Upper lobe of left lung (tissue), 6 donors: ENCODE data around the gene GBP4. TPM values are rescaled to one million over a fixed set of nuclear protein-coding genes. Genes with fewer than 3 reads are reported as not detected.
A peak's percentile ranks its signal among the peaks of the same experiment; 100 is the strongest.

Source experiments
- ATAC-seq, 2 donors: fragments of 200-7000 bp; cut with Tn5 transposase; one replicate each; pipeline ENCODE4 v1.9.1; 2022; ENCODE audit warnings: mild to moderate bottlenecking in 2 of 2, moderate library complexity in 2 of 2; ENCODE audit not compliant: low FRiP score in 2 of 2
- DNase-seq, 2 donors: peaks; one replicate each; pipeline ENCODE4 v3.0.0-alpha.2; 2019 to 2020
- H3K27ac ChIP-seq, 4 donors: fragments of 200-600 bp; sonication (generic); one replicate each; pipeline ENCODE4 v1.5.1; 2016 to 2019
- H3K27me3 ChIP-seq, 4 donors: fragments of 200-600 bp; sonication (generic); one replicate each; pipeline ENCODE4 v1.5.1; 2017 to 2019
- H3K36me3 ChIP-seq, 4 donors: fragments of 200-600 bp; sonication (generic); one replicate each; pipeline ENCODE4 v1.5.1; 2016 to 2019
- H3K4me1 ChIP-seq, 4 donors: fragments of 200-600 bp; sonication (generic); one replicate each; pipeline ENCODE4 v1.5.1; 2018 to 2019
- H3K4me3 ChIP-seq, 4 donors: fragments of 200-600 bp; sonication (generic); one replicate each; pipeline ENCODE4 v1.5.1; 2017 to 2019; ENCODE audit warnings: mild to moderate bottlenecking in 2 of 4, moderate library complexity in 1 of 4
- H3K9me3 ChIP-seq, 4 donors: fragments of 200-600 bp; sonication (generic); one replicate each; pipeline ENCODE4 v1.5.1; 2018 to 2019
- CTCF ChIP-seq, 6 experiments: fragments of 450-650 bp in 4 of 6; fragments of 200-600 bp in 2 of 6; sonication (generic) in 2 of 6; IDR thresholded peaks; one replicate each; pipeline ENCODE4 v1.5.1; 2016 to 2019; ENCODE audit warnings: antibody characterized with exemption in 6 of 6
- EP300 ChIP-seq, 4 donors: sonication (generic); formaldehyde crosslinking; IDR thresholded peaks; one replicate each; pipeline ENCODE4 v1.5.1; 2017; ENCODE audit warnings: antibody characterized with exemption in 4 of 4, control low read depth in 2 of 4
- POLR2A ChIP-seq, 4 donors: fragments of 450-650 bp; IDR thresholded peaks; one replicate each; pipeline ENCODE4 v1.5.1; 2016 to 2017; ENCODE audit warnings: antibody characterized with exemption in 4 of 4, mild to moderate bottlenecking in 2 of 4
- POLR2AphosphoS5 ChIP-seq, 2 donors: sonication (generic); formaldehyde crosslinking; IDR thresholded peaks; one replicate each; pipeline ENCODE4 v1.5.1; 2017; ENCODE audit warnings: antibody characterized with exemption in 2 of 2
- WGBS, 2 donors: methylation state at CpG; one replicate each; pipeline ENCODE4 v1.1.5; 2017 to 2018; 5-methylcytosine and 5-hydroxymethylcytosine counted together
- total RNA-seq, 6 donors: library from RNA; depleted of rRNA in 4 of 6; stranded (reverse); fragments of >200 nt in 4 of 6; gene quantifications; one replicate each; pipeline versions ENCODE4 v1.1.0 to v1.2.1, GENCODE V29; 2016 to 2021
- donor health status: DM: no; HTN: no; CAD: no; lungs with moderate emphysema.
- donor health status: DM: no; HTN: yes; CAD: no; lungs with severe emphysema.

GBP4 gene
- total RNA-seq, 6 donors from 2014 or later: 13.6 to 27.4 (median 22.1) TPM

- Histone ChIP-seq H3K4me1 (peaks cover 0 to 17% (median 5%) of the 10 kb centered on the region in 4 donors), H3K27me3 (no peaks in the 10 kb centered on the region), H3K4me3 (no peak overlapping the region), H3K9me3 (peaks cover 0 to 10% (median 3%) of the 10 kb centered on the region in 4 donors), H3K27ac (peak overlapping the region in 3 of 4 donors; percentile 22 to 86 (median 77)), H3K36me3 (no peaks in the 10 kb centered on the region)
- WGBS, 2 donors: 10 to 32% methylated on average over 2 of the region's 2 CpGs
- no peak for DNase-seq
- ATAC-seq: no peak
- TF ChIP-seq CTCF (IDR thresholded peaks at IDR 0.05) (no peak), EP300 (IDR thresholded peaks at IDR 0.05) (peak in 1 of 4 donors; percentile 8), POLR2AphosphoS5 (IDR thresholded peaks at IDR 0.05) (no peak), POLR2A (IDR thresholded peaks at IDR 0.05) (no peak)
These were observed 1.9 kb upstream of the GBP4 start for GRCh38 chr1:89200663-89201062.

- WGBS, 2 donors: 14 to 36% methylated on average over 1 of the region's 1 CpG
- DNase-seq: no peak
- Histone ChIP-seq H3K27me3 (no peaks in the 10 kb centered on the region), H3K4me1 (peaks cover 0 to 17% (median 5%) of the 10 kb centered on the region in 4 donors), H3K4me3 (peak overlapping the region in 3 of 4 donors; percentile 47 to 65 (median 57)), H3K9me3 (no peaks in the 10 kb centered on the region), H3K27ac (peak overlapping the region; percentile 72 to 89 (median 82)), H3K36me3 (no peaks in the 10 kb centered on the region)
- TF ChIP-seq POLR2AphosphoS5 (IDR thresholded peaks at IDR 0.05) (no peak), CTCF (IDR thresholded peaks at IDR 0.05) (no peak), EP300 (IDR thresholded peaks at IDR 0.05) (no peak), POLR2A (IDR thresholded peaks at IDR 0.05) (no peak)
- no peak for ATAC-seq
These were observed 836 bp upstream of the GBP4 start for GRCh38 chr1:89199525-89200031.

GRCh38 chr1:89198081-89198480 lies 661 bp downstream of the GBP4 start:
- WGBS, 2 donors: 6 to 7% methylated on average over 8 of the region's 8 CpGs
- no peaks in the 10 kb centered on the region for H3K9me3 ChIP-seq
- ATAC-seq (no peak), DNase-seq (no peak)
- H3K27ac ChIP-seq: peak overlapping the region; percentile 72 to 89 (median 82)
- peak overlapping the region; percentile 14 to 65 (median 52) for H3K4me3 ChIP-seq
- peaks cover 0 to 2% (median under 1%) of the 10 kb centered on the region in 4 donors for H3K36me3 ChIP-seq
- no peaks in the 10 kb centered on the region for H3K27me3 ChIP-seq
- peaks cover 0 to 17% (median 5%) of the 10 kb centered on the region in 4 donors for H3K4me1 ChIP-seq
- TF ChIP-seq POLR2A (IDR thresholded peaks at IDR 0.05): no peak
- TF ChIP-seq EP300 (IDR thresholded peaks at IDR 0.05): no peak
- TF ChIP-seq CTCF (IDR thresholded peaks at IDR 0.05): no peak
- TF ChIP-seq POLR2AphosphoS5 (IDR thresholded peaks at IDR 0.05): no peak

- DNase-seq (no peak), ATAC-seq (no peak)
- peak overlapping the region in 3 of 4 donors; percentile 2 to 57 (median 15) for H3K4me3 ChIP-seq
- TF ChIP-seq POLR2AphosphoS5 (IDR thresholded peaks at IDR 0.05) (no peak), CTCF (IDR thresholded peaks at IDR 0.05) (no peak)
- peaks cover 0 to 4% (median 2%) of the 10 kb centered on the region in 4 donors for H3K36me3 ChIP-seq
- H3K27me3 ChIP-seq: no peaks in the 10 kb centered on the region
- peak overlapping the region in 2 of 4 donors; percentile 1 to 49 for H3K27ac ChIP-seq
- no peaks in the 10 kb centered on the region for H3K9me3 ChIP-seq
- H3K4me1 ChIP-seq: peaks cover 0 to 17% (median 7%) of the 10 kb centered on the region in 4 donors
- WGBS, 2 donors: 60% methylated on average over 3 of the region's 3 CpGs
These were observed 3.3 kb downstream of the GBP4 start for GRCh38 chr1:89195476-89195875.

- ATAC-seq (no peak), DNase-seq (no peak)
- Histone ChIP-seq H3K4me3 (no peak overlapping the region), H3K9me3 (no peaks in the 10 kb centered on the region), H3K27ac (peak overlapping the region in 1 of 4 donors; percentile 32), H3K4me1 (peaks cover 0 to 6% (median 1%) of the 10 kb centered on the region in 4 donors), H3K36me3 (peaks cover 0 to 30% (median 9%) of the 10 kb centered on the region in 4 donors), H3K27me3 (no peaks in the 10 kb centered on the region)
- 69 to 71% methylated on average over 5 of the region's 5 CpGs for WGBS, 2 donors
- no peak for TF ChIP-seq POLR2AphosphoS5 (IDR thresholded peaks at IDR 0.05)
- no peak for TF ChIP-seq EP300 (IDR thresholded peaks at IDR 0.05)
- TF ChIP-seq POLR2A (IDR thresholded peaks at IDR 0.05): no peak
- no peak for TF ChIP-seq CTCF (IDR thresholded peaks at IDR 0.05)
These were observed 7.4 kb downstream of the GBP4 start for GRCh38 chr1:89191314-89191713.
